ENCODE results near the gene IFNA8.
A peak's percentile ranks its signal among the peaks of the same experiment; 100 is the strongest.
"Not testable (repeated sequence)": the region's sequence is repeated elsewhere in the genome, so short reads cannot be mapped to it uniquely, and the experiment has no call there.

IFNA8 gene

DNA sequence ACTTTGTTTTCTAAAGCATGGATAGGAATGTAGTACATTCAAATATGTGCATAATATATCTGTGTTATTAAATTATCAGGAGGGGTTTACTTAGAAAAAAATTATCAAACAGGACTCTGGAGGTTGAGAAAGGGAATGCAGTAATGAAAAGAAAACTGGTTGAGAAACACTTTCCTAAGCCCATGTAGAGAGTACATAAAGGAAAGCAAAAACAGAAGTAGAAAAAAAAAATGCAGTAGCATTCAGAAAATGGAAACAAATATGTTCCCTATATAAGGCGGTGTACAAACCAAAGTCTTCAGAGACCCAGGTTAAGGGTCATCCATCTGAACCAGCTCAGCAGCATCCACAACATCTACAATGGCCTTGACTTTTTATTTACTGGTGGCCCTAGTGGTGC, at the start of gene IFNA8:
TSS of gene IFNA8 (plus strand) at position 301 of the 400 bp plus-strand sequence. CDS start at position 361, 60 bp downstream.
- DNase-seq (ENCODE audit: low read depth in 2 of 2, low spot score in 1 of 2): no peak

DNA sequence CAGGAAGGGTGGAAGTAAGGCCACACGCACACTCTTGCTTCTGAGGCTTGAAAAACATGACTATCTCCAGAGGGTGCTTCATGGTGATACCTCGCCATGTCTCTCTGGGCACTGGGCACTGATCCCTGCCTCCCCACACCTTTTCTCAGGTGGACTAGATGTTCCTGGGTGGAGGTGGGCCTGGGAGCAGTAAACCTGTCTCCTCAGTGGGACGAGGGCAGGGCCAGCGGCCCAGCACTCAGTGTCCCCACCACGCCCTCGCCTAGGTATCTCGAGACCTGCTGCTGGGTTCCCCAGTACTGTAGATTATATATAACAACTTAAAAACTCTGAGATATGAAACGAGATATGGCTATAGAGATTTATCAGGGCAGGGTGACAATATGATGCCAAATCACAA, 46.6 kb upstream of the IFNA8 start:
- no peak for DNase-seq (ENCODE audit: low read depth in 2 of 2, low spot score in 1 of 2)

DNA sequence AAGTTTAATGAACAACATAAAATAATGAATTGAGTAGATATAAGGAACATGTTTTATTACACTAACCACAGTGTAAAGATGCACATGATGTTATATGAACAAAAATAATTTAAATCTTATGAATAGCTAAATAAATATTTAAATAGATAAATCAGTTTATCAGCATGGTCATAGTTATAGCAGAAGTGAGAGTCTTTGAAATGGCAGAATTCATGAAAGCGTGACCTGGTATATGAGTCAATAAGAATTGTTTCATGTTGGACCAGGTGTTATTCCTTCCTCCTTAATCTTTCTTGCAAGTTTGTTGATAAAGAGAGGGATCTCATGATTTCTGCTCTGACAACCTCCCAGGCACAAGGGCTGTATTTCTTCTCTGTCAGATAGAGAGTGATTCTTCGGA, 41.7 kb upstream of the IFNA8 start:
- not testable (repeated sequence) for DNase-seq (ENCODE audit: low read depth in 2 of 2, low spot score in 1 of 2)

DNA sequence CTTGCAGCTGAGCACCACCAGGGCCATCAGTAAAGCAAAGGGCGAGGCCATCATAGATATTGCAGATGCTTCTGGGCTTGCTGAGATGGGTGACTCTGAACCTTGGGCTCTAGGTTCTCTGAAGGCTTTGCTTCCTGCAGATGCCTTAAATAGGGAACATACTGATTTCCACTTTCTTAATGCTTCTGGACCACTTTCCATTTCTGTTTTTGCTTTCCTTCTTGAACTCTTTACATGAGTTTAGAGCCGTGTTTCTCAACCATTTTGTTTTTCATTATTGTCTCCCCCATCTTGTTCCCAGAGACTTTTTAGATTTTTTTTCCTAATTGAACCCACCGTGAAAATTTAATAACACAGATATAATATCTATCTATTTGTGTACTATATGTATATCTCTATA, 41.0 kb upstream of the IFNA8 start, which contains the start of gene IFNA13:
TSS of gene IFNA13 (minus strand) at position 101 of the 400 bp plus-strand sequence. CDS start at position 54, 47 bp downstream.
- no peak for DNase-seq (ENCODE audit: low read depth in 2 of 2, low spot score in 1 of 2)

DNA sequence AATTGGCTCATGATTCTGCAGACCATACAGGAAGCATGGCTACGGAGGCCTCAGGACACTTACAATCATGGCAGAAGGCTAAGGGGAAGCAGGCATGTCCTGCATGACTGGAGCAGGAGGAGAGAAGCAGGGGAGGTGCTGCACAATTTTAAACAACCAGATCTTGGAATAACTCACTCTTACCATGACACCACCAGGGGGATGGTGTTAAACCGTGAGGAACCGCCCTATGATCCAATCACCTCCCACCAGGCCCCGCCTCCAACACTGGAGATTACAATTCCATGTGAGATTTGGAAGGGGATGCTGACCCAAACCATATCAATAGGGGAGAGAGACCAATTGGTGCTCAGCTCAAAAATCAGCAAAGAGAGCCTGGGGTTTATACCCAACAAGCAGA, 37.5 kb upstream of the IFNA8 start:
- DNase-seq (ENCODE audit: low read depth in 2 of 2, low spot score in 1 of 2): not testable (repeated sequence)

DNA sequence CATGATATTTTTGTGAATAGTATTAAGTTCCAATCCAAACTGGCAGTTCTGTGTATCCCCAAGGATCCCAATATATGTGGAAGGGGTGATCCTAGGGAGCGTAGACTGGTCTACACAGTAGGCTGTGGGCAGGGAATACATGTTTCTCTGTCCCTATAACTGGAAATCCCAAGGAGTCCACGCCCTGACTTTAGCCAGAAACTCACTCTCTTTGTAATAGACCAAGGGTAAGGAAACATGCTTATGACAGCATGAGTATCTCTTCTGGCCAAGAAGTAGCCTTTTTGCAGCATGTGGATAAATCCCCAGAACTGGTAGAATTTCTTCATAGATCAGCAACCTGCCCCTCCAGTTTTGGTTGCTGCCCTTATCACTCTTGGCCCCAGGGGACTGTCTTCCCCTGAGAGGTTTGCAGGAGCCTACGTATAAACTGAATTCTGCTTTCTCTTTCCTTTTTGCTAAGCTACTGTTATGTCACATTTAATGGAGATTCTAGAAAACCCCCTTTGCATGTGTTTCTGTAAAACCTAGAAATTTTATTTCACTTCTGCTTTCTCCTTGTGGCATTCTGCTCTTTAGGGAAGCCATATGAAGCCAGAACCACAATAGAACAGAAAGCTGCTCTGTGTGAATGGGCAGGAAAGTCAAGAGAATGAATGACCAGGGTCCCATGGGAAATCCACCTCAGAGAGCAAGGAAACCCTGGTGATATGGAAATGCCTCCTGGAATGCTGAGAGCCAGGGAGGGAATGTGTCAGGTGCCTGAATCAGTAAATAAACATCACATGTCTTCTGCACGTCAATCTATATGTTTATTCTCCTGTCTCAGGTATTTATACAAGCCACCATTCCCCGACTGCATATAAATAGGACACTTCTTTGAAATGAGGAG, 27.2 kb upstream of the IFNA8 start:
- no peak for DNase-seq (ENCODE audit: low read depth in 2 of 2, low spot score in 1 of 2)

DNA sequence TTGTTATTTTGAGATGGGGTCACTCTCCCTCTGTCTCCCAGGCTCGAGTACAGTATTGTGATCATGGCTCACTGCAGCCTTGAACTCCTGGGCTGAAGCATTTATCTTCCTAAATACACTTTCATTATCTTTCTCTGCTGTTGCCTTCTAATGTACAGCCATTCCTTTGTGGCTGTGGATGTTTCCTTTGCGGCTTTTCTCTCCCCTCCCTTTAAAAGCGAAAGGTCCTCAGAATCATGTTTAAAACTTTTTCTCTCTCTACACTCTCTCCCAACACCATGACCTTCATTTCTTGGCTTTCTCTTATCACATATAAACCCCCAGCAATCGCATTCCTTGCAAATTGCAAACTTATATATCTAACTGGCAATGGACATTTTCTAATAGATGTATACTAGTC, 25.3 kb upstream of the IFNA8 start:
- no peak for DNase-seq (ENCODE audit: low read depth in 2 of 2, low spot score in 1 of 2)

DNA sequence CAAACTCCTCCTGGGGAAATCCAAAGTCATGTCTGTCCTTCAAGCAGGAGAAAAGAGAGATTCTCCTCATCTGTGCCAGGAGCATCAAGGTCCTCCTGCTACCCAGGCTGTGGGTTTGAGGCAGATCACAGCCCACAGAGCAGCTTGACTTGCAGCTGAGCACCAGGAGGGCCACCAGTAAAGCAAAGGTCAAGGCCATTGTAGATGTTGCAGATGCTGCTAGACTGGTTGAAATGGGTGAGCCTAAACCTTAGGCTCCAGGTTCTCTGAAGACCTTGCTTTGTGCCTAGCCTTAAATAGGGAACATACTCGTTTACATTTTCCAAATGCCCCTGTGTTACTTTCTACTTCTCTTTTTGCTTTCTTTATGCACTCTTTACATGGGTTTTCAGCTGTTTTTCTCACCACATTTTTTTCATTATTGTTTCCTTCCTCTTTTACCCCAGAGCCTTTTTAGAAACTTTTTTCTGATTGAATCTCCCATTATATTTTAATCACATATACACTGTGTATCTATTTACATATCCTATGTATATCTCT, 23.7 kb upstream of the IFNA8 start, which contains the start of gene IFNA2:
TSS of gene IFNA2 (minus strand) at position 268 of the 540 bp plus-strand sequence. CDS start at position 199, 69 bp downstream.
- no peak for DNase-seq (ENCODE audit: low read depth in 2 of 2, low spot score in 1 of 2)

DNA sequence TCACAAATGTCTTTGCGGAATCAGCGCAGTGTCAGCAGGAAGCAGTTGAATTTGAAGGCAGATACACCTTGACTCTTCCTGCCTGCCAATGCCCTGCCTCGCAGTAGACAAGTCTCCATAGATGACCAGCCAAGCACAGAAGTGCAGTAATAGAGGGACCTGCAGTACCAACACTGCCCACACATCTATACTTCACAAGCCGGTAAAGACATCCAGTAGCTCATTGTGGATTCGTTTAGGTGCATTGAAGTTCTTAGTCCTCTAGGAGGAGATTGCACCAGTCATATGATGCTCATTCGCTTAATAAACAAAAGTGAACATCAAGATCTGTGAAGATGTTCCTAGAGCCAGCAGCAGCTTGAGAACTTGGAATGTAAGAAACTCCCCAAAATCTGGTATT, 16.6 kb upstream of the IFNA8 start:
- no peak for DNase-seq (ENCODE audit: low read depth in 2 of 2, low spot score in 1 of 2)

DNA sequence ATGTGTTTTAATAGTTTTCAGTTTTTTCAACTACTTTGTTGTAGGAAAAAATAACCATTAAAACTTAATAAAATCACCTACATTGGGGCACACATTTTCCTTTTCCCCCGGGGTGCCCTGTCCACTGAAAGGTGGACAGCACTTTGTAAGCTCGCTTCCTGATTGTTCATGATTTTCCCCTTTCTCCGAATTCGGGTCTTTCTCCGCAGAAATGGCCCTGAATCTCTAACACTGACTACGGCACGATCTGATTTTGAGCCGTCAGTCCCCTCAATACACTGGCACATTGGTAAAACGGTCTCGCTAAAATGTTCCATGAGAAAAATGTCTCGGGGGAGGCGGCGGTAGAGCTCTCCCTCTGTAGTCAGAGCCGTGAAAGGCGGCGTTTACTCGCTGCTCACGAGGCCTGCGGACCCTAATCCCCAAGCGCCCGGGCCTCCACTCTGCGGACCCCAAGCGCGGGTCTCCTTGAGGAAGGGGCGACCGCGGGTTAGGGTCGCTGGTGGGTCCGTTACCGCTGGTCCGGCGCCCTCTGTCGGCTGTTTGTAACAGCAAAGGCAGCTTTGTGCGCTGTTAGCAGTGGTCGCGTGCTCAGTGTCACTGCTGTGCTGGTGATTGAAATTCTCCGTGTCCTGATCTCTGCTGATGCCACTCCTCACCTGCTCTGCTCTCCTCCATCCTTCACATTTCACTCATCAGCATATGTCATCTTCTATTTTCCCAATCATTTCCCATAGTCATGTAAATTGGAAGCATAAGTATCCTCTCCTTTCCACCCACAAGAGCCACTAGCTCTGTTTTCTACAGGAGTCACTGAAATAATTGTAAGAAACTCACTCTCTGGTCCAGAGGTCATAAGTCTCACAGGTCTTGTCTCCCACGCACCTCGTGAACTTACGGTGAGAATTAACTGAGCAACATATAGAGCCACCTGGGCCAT, 12.9 kb upstream of the IFNA8 start:
- DNase-seq (ENCODE audit: low read depth in 2 of 2, low spot score in 1 of 2): peak; percentile 16 to 34

DNA sequence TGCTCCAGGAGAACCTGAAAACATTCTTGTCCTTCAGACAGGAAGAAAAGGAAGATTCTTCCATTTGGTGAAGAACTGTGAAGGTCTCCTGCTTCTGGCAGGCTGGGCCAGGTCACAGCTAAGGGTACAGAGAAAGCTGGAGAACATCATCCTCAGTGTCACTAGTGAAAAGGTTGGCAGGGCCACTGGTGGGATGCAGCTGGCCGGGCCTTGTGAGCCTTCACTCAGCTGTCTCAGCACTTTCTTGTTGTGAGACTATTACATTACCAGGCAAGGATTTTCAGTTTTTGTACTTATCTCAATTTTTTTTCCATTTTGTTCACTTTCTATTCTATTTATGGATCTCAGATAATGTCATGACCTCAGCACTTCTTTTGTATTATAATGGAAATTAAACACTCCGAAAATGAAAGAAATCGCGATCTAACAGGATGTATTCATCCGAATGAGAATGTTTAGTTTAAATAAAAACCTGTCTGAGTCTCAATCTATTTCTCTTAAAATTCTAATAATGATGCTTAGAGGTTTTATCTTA, 9.9 kb upstream of the IFNA8 start:
- DNase-seq (ENCODE audit: low read depth in 2 of 2, low spot score in 1 of 2): no peak

DNA sequence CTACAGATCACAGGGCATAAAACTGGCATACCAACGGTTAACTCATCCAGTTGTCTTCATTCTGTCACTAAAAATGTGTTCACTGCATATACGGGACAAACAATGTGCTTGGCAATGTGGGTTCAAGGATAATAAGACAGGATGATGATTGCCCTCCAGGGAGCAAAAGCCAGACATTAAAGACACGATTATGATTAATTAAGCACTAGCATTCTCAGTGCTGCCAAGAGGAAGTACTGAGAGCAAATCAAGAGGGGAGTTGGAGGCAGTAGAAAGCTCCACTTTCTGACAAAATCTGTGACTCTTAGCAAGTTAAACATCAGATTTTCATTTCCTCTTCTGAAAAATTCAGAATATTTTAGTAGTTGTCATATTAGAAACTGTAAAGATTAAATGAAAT, 9.0 kb upstream of the IFNA8 start:
- no peak for DNase-seq (ENCODE audit: low read depth in 2 of 2, low spot score in 1 of 2)

DNA sequence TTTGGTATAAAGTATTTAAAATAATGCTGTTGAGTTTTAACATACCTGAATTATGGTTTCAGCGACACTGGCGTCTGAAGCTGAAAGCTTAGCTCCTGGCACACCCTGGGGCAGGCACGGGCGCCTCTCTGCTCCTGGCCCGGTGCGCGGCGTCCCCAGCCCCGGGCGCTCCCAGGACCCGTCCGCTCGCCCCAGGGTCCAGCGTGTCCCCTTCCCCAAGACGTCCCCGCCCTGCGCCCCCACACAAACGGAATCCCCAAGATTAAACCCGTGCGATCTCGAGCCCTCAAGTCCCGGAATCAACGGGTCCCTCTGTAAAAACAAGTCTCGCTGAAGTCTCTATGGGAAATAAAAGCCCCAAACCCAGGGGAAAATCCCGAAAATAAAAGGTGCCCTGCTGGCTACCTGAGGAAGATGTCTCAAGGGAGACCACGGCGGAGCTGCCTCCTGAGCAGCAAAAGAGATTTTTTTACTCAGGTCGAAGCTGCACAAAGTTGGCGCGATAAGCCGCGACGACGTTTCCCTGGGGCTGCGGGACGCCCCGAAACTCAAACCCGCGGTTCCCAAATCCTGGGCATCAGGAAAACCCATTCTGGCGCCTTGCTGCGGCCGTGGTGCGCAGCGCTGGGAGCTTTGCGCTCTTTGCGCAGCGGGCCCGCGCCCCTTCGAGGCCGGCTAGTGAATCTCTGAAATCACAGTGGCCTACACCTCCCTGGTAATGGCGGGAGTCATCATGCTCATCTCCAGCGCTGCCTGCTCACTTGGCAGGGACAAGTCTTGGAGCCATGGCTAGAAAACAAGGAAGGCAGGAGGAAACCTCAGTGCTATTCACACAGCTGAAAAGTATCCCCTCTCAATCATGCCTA, 6.3 kb upstream of the IFNA8 start:
- DNase-seq (ENCODE audit: low read depth in 2 of 2, low spot score in 1 of 2): no peak

DNA sequence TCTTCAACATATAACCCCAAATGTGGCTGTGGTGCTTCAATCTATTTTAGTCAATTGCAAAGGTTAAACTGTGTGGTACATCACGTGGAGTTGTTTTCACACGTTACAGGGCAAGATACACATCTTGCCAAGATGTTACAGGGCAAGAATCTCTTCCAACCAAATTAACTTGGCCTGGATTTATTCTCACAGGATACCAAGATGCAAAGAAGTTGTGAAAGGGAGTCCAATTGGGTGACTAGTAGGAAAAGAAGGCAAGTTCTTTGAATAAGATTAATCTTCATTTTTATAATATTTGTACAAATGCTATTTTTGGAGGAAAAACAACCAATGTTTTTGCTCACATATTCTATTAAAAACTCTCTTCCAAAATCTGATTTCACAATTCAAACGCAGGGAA, 4.8 kb upstream of the IFNA8 start:
- no peak for DNase-seq (ENCODE audit: low read depth in 2 of 2, low spot score in 1 of 2)

DNA sequence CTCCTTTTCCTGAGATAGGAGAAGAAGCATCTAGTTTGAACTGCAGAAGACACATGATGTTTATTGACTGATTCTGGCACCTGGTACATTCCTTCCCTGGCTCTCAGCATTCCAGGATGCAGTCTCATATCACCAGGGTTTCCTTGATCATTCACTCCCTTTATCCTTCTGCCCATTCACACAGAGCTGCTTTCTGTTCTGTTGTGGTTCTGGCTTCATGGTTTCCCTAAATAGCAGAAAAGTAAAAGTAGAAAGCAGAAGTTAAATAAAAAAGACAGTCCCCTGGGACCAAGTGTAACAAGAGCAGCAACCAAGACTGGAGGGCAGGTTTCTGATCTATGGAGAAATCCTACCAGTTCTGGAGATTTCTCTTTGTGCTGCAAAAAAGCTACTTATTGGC, 3.2 kb downstream of the IFNA8 start:
- DNase-seq (ENCODE audit: low read depth in 2 of 2, low spot score in 1 of 2): no peak

DNA sequence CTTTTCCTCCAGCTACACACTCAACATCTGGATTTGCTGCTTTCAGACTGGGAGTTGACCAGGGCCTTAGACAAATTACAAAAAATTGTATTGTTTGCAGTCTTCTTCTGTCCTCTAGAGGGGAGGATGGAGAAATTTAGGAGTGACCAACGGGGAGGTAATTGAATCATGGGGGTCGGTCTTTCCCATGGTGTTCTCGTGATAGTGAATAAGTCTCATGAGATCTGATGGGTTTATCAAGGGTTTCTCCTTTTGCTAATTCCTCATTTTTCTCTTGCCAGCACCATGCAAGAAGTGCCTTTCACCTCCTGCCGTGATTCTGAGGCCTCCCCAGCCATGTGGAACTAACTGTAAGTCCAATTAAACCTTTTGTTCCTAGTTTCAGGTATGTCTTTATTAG, 4.2 kb downstream of the IFNA8 start:
- no peak for DNase-seq (ENCODE audit: low read depth in 2 of 2, low spot score in 1 of 2)

DNA sequence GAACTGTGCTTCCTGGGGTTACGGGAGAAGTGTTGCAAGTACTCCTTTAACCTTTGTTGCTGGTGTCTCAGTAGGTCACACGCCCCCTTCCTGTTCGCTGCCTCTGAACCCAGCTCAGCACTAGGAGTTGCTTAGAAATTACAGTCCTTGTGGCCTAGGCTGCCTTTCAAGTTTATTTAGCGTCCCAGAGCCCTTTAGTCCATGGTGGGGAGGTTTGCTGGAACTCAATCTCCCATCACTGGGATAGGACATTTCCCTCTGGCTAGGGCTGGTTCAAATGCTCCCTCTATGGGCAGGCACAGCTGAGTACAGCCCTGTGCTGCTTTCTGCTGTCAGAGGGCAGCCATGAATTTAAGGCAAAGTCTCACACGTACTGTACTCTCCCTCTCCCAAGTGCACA, 4.7 kb downstream of the IFNA8 start:
- DNase-seq (ENCODE audit: low read depth in 2 of 2, low spot score in 1 of 2): no peak

DNA sequence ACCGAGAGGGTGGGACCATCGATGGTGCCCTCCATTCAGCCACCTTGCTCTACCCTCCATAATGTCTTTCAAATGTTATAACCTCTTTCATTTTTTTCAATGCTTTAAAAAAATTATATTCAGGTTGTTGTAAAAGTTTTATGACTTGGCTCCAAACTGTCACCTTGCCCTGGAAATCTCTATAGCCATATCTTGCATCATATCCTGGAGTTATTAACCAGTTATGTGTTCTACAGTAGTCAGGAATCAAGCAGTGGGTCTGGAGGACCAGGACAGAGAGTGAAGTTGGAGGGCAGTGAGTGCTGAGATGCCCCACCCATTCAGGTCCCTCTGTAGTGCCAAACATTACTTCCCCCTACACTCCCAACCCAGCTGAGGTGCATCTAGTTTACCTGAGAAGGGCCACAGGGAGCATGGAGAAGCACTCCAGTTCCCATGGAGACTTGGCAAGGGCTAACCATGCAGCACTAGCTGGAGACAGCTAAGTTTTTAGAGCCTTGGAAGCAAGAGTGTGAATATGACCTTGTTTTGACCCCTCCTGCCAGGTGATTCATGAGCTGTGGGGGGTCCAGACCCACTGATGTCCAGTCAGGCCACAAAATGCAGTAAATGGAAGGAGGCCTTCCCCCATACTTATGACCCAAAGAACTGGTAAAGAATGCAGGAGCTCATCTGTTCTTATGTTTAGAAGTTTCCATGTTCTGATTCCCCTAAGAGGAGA, 5.5 kb downstream of the IFNA8 start:
- DNase-seq (ENCODE audit: low read depth in 2 of 2, low spot score in 1 of 2): no peak

DNA sequence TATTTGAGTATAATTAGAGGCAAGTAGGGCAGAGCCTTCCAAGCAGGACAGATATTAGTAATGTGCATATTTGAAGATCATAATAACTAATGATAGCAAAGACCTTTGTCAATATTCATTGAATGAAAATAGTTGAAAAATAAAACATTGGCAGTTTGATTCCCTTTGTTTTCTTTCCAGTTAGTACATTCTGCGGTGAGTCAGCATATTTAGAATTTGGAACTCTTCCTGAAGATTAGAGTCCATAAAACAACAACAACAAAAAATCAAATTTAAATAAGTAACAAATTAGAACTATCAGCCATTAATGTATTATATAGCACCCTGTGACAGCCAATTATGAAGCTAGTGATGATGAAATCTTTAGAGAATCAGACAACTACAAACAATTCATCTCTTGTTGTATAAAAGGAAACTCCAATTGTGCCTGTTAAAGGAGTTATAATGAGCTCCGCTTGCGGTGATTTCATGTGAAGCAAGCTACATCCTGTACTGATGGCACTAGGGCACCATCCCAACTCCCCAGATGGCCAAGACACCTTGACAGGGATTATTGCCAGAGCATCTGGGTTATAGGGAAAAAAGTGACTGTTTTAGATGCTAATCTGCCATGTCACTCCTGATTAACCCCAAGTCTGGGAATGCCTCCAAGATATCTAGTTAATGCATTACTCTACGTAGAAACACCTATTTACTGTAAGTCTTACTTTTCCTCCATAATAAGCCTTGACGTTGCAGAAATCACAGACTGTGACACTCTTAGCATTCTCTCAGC, 6.8 kb downstream of the IFNA8 start:
- DNase-seq (ENCODE audit: low read depth in 2 of 2, low spot score in 1 of 2): no peak

All from stimulated activated CD8-positive, alpha-beta memory T cell treated with anti-CD3 and anti-CD28 coated beads, Interleukin-4, amount 100 ng/mL, for 4 hours (primary cell).